IMR-90 (cell line): ENCODE data around the gene AK3. TPM values are rescaled to one million over a fixed set of nuclear protein-coding genes. Genes with fewer than 3 reads are reported as not detected.

Source experiments
- ATAC-seq: fragments of 200-7000 bp; cut with Tn5 transposase; 2 replicates; pipeline ENCODE4 v1.9.1; 2020; ENCODE audit warnings: low read depth, mild to moderate bottlenecking, moderate library complexity
- BruUV-seq: library from RNA; stranded (reverse); fragments of 400-500 nt; replicated peaks from 2 replicates; lab custom pipeline; 2021; lab: Mats Ljungman, UMichigan
- CTCF ChIA-PET: fragments of 300-600 bp; formaldehyde crosslinking; extraction: SDS; loops from one replicate; lab custom pipeline; 2021; ENCODE audit warnings: antibody characterized with exemption; lab: Yijun Ruan, JAX
- POLR2A ChIA-PET: fragments of 300-600 bp; sonication (Branson Sonifier 250); formaldehyde crosslinking; loops from one replicate; lab custom pipeline; 2022; ENCODE audit warnings: antibody characterized with exemption; ENCODE audit not compliant: unreplicated experiment; lab: Charles Lee
- DNase-seq: peaks from one replicate; pipeline ENCODE4 v3.0.0; 2013
- H2AFZ ChIP-seq: replicated peaks from 2 replicates; pipeline ENCODE3; 2013; ENCODE audit warnings: low read length, mild to moderate bottlenecking; ENCODE audit not compliant: poor library complexity
- H2AK5ac ChIP-seq: 2 replicates; pipeline ENCODE4 v1.6.1; 2013; ENCODE audit warnings: low read depth, low read length, inconsistent platforms
- H2AK9ac ChIP-seq: replicated peaks from 2 replicates; pipeline ENCODE3; 2013; ENCODE audit warnings: mild to moderate bottlenecking, low read depth, low read length, moderate library complexity; ENCODE audit not compliant: poor library complexity
- H2BK120ac ChIP-seq: 2 replicates; pipeline ENCODE4 v1.6.1; 2013; ENCODE audit warnings: low read depth, low read length, inconsistent platforms
- H2BK15ac ChIP-seq: 3 replicates; pipeline ENCODE4 v1.6.1; 2013; ENCODE audit warnings: low read depth, low read length, inconsistent platforms
- H2BK20ac ChIP-seq: 2 replicates; pipeline ENCODE4 v1.6.1; 2013; ENCODE audit warnings: low read depth, mild to moderate bottlenecking, inconsistent platforms, low read length, moderate library complexity
- H2BK5ac ChIP-seq: 2 replicates; pipeline ENCODE4 v1.6.1; 2013; ENCODE audit warnings: mild to moderate bottlenecking, low read depth, low read length, inconsistent platforms; ENCODE audit not compliant: poor library complexity, severe bottlenecking
- H3K14ac ChIP-seq: replicated peaks from 2 replicates; pipeline ENCODE4 v1.6.1; 2013; ENCODE audit warnings: low read depth, low read length, inconsistent platforms
- H3K18ac ChIP-seq: 2 replicates; pipeline ENCODE4 v1.6.1; 2013; ENCODE audit warnings: low read depth, low read length, control low read depth
- H3K23ac ChIP-seq: 2 replicates; pipeline ENCODE4 v1.6.1; 2013; ENCODE audit warnings: low read depth, low read length, inconsistent platforms
- H3K27ac ChIP-seq: 2 replicates; pipeline ENCODE4 v1.5.1; 2013; ENCODE audit warnings: mild to moderate bottlenecking, control low read depth, low read length; ENCODE audit not compliant: insufficient read depth
- H3K27me3 ChIP-seq: 2 replicates; pipeline ENCODE4 v1.6.1; 2013; ENCODE audit warnings: low read length; ENCODE audit not compliant: control insufficient read depth, insufficient read depth
- H3K36me3 ChIP-seq: 2 replicates; pipeline ENCODE4 v1.6.1; 2013; ENCODE audit warnings: low read length, mixed read lengths; ENCODE audit not compliant: control insufficient read depth, insufficient read depth
- H3K4ac ChIP-seq: 2 replicates; pipeline ENCODE4 v1.6.1; 2013; ENCODE audit warnings: low read depth, low read length, inconsistent platforms
- H3K4me1 ChIP-seq: 2 replicates; pipeline ENCODE4 v1.6.1; 2013; ENCODE audit warnings: low read length, mixed read lengths; ENCODE audit not compliant: control insufficient read depth, insufficient read depth
- H3K4me2 ChIP-seq: 2 replicates; pipeline ENCODE4 v1.6.1; 2013; ENCODE audit warnings: low read depth, mild to moderate bottlenecking, control low read depth, low read length, moderate library complexity
- H3K4me3 ChIP-seq: 2 replicates; pipeline ENCODE4 v1.5.1; 2013; ENCODE audit warnings: low read depth, mild to moderate bottlenecking, control low read depth, low read length, moderate library complexity; ENCODE audit not compliant: insufficient read depth
- H3K56ac ChIP-seq: 2 replicates; pipeline ENCODE4 v1.6.1; 2013; ENCODE audit warnings: low read length, inconsistent platforms; ENCODE audit not compliant: insufficient read depth; ENCODE audit errors: extremely low read depth
- H3K79me1 ChIP-seq, 2 experiments: 2 replicates each; pipeline ENCODE4 v1.6.1; 2013; ENCODE audit warnings: low read length in 2 of 2, inconsistent platforms in 1 of 2, low read depth in 1 of 2
- H3K9ac ChIP-seq: 2 replicates; pipeline ENCODE4 v1.6.1; 2013; ENCODE audit warnings: low read depth, low read length, control low read depth
- H3K9me1 ChIP-seq: 2 replicates; pipeline ENCODE4 v1.6.1; 2013; ENCODE audit warnings: low read length, inconsistent platforms; ENCODE audit not compliant: insufficient read depth
- H3K9me3 ChIP-seq: 2 replicates; pipeline ENCODE4 v1.6.1; 2013; ENCODE audit warnings: low read length; ENCODE audit not compliant: control insufficient read depth, insufficient read depth
- H4K20me1 ChIP-seq: 2 replicates; pipeline ENCODE4 v1.6.1; 2013; ENCODE audit warnings: low read length, inconsistent platforms; ENCODE audit not compliant: insufficient read depth
- H4K5ac ChIP-seq: 2 replicates; pipeline ENCODE4 v1.6.1; 2013; ENCODE audit warnings: mild to moderate bottlenecking, low read depth, low read length, control low read depth
- H4K8ac ChIP-seq, 2 experiments: 2 replicates each; pipeline ENCODE4 v1.6.1; 2013; ENCODE audit warnings: low read depth in 2 of 2, low read length in 2 of 2, control low read depth in 1 of 2, inconsistent platforms in 1 of 2
- H4K91ac ChIP-seq: 2 replicates; pipeline ENCODE4 v1.6.1; 2013; ENCODE audit warnings: low read depth, low read length, inconsistent platforms; ENCODE audit not compliant: insufficient read depth
- BHLHE40 ChIP-seq: fragments of 150-350 bp; IDR thresholded peaks from 2 replicates; pipeline ENCODE4 v1.6.1; 2016; ENCODE audit warnings: mild to moderate bottlenecking, low read depth, low read length
- CEBPB ChIP-seq: IDR thresholded peaks from 2 replicates; pipeline ENCODE4 v1.6.1; 2012; ENCODE audit warnings: low read depth, low read length, improper control_type of control experiment
- CHD1 ChIP-seq: IDR thresholded peaks from 2 replicates; pipeline ENCODE4 v1.6.1; 2012; ENCODE audit warnings: low read depth, low read length, improper control_type of control experiment
- FOS ChIP-seq: fragments of 150-350 bp; IDR thresholded peaks from 2 replicates; pipeline ENCODE4 v1.6.1; 2016; ENCODE audit warnings: low read depth, low read length
- MAFK ChIP-seq: IDR thresholded peaks from 2 replicates; pipeline ENCODE4 v1.6.1; 2012; ENCODE audit warnings: low read depth, low read length, improper control_type of control experiment
- MXI1 ChIP-seq: IDR thresholded peaks from 2 replicates; pipeline ENCODE4 v1.6.1; 2012; ENCODE audit warnings: low read depth, mild to moderate bottlenecking, low read length, moderate library complexity, borderline replicate concordance
- NFE2L2 ChIP-seq: fragments of 150-350 bp; IDR thresholded peaks from 2 replicates; pipeline ENCODE4 v1.6.1; 2016; ENCODE audit warnings: low read depth, mild to moderate bottlenecking, low read length
- POLR2A ChIP-seq: IDR thresholded peaks from 2 replicates; pipeline ENCODE4 v1.6.1; 2012; ENCODE audit warnings: mild to moderate bottlenecking, low read depth, low read length
- RAD21 ChIP-seq: IDR thresholded peaks from 2 replicates; pipeline ENCODE4 v1.6.1; 2012; ENCODE audit warnings: low read length, improper control_type of control experiment
- RCOR1 ChIP-seq: IDR thresholded peaks from 2 replicates; pipeline ENCODE4 v1.6.1; 2012; ENCODE audit warnings: mild to moderate bottlenecking, low read length, improper control_type of control experiment; ENCODE audit not compliant: insufficient replicate concordance
- RFX5 ChIP-seq: IDR thresholded peaks from 2 replicates; pipeline ENCODE4 v1.8.0; 2012; ENCODE audit warnings: low read depth, mild to moderate bottlenecking, low read length, moderate library complexity
- SMC3 ChIP-seq: fragments of 150-350 bp; IDR thresholded peaks from 2 replicates; pipeline ENCODE4 v1.6.1; 2016; ENCODE audit warnings: low read depth, mild to moderate bottlenecking, antibody characterized with exemption, low read length, moderate library complexity
- WGBS, 2 experiments: methylation state at CpG; one replicate each; pipeline versions ENCODE4 v1.1.5 to v1.1.7; 2013; ENCODE audit warnings: missing lambda C conversion rate in 2 of 2; ENCODE audit not compliant: insufficient read length in 1 of 2; ENCODE audit errors: extremely low coverage in 2 of 2; 5-methylcytosine and 5-hydroxymethylcytosine counted together
- dilution Hi-C: fragments of 300-500 bp; cut with HindIII; formaldehyde crosslinking; loops from one replicate; pipeline ENCODE4 v1.14.3; 2018; ENCODE audit warnings: low sequenced_read_pairs; ENCODE audit not compliant: unreplicated experiment
- in situ Hi-C: fragments of 300-500 bp; cut with MboI; formaldehyde crosslinking; loops from 3 replicates; pipeline ENCODE4 v1.14.3; 2019; ENCODE audit warnings: low sequenced_read_pairs, inconsistent platforms, mixed read lengths
- intact Hi-C: fragments of 100-400 bp; cut with micrococcal nuclease; formaldehyde crosslinking; loops from 2 replicates; pipeline ENCODE4 v1.10.0; 2022
- polyA plus RNA-seq, 3 experiments: library from polyadenylated mRNA; depleted of rRNA; stranded (reverse); fragments of >200 nt; gene quantifications; 2 replicates each; pipeline ENCODE4 v1.2.3, GENCODE V29; 2012; ENCODE audit warnings: low replicate concordance in 1 of 3
- total RNA-seq: library from RNA; depleted of rRNA; stranded (reverse); fragments of >200 nt; gene quantifications from 2 replicates; pipeline ENCODE4 v1.2.3, GENCODE V29; 2012
- TF ChIP-seq, protein P1 (sequence below): fragments of 150-350 bp; IDR thresholded peaks from 2 replicates; pipeline ENCODE4 v1.6.1; 2017; ENCODE audit warnings: mild to moderate bottlenecking, antibody characterized with exemption, low read length, low read depth

AK3 gene
- total and polyA plus RNA-seq, 2 of the 4 experiments (the other 2 are of a cell fraction), result 24.7 to 26.2 TPM

DNA sequence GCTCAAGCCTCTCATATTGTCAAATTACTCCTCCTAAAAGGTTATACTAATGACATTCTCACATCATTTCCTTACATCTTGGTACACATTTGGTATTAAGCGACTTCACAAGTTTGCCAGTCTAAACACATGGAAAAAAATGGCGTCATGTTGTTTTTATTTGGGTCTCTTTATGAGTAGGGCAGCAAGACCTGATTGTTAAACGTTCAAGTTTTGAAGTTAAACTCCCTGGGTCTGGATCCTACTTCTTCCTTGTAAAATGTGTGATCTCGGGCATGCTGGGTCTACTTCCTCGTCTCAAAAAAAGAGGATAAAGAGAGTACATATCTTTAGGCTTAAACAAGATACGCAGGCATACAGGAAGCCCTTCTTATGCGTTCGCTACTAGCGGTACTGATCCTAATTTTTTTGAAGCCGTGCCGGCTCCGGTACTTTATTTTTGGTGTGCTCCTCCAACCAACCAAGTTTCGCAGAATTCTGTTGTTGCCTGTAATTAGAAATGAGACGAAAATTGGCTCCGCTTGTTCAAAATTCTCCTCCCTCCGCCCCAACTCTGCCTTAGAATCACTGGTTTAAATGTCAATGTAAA, 62.2 kb downstream of the AK3 start (continued):
- no peak for TF ChIP-seq MAFK

- Histone ChIP-seq H3K9me3 (no peaks in the 10 kb centered on the region), H2AFZ (no peak overlapping the region), H4K91ac (no peak overlapping the region), H2BK5ac (no peak overlapping the region), H3K27me3 (no peaks in the 10 kb centered on the region), H3K14ac (no peak overlapping the region), H2BK20ac (no peak overlapping the region), H3K79me1 (peaks cover 0 to 17% of the 10 kb centered on the region in 2 experiments; a peak in 2 of 4 replicates), H3K56ac (no peak overlapping the region), H3K9me1 (peaks cover 2% of the 10 kb centered on the region; the same call in 1 of the 2 replicates), H3K36me3 (no peaks in the 10 kb centered on the region), H4K5ac (peak overlapping the region; percentile 53; the same call in 1 of the 2 replicates), H3K27ac (no peak overlapping the region), H3K18ac (no peak overlapping the region), H2BK120ac (no peak overlapping the region), H2AK5ac (no peak overlapping the region), H4K20me1 (no peaks in the 10 kb centered on the region), H3K9ac (no peak overlapping the region), H2BK15ac (no peak overlapping the region), H3K23ac (no peak overlapping the region), H3K4ac (no peak overlapping the region), H2AK9ac (no peak overlapping the region), H3K4me3 (no peak overlapping the region), H4K8ac (no peak overlapping the region; a peak in 1 of 4 replicates), H3K4me1 (peaks cover 7% of the 10 kb centered on the region), H3K4me2 (no peak overlapping the region)
- ATAC-seq, result no peak
- DNase-seq, result no peak
- in situ Hi-C loops (loop anchor here (25.0 kb wide), 1 partner anchor 565 kb away; no protein-coding TSS in a partner anchor), dilution Hi-C loops (no loop called here), intact Hi-C loops (no loop called here)
- 100% methylated on average over 1 of the region's 3 CpGs; no CpG with 5 or more reads in 1 of the 2 experiments for WGBS, 2 experiments
- POLR2A ChIA-PET, result interaction anchor here (0.6 kb wide), 1 partner anchor 450 kb away, joined by 3 read pairs; no protein-coding TSS in a partner anchor
- CTCF ChIA-PET, result interaction anchor here (0.6 kb wide), 1 partner anchor 518 kb away, joined by 4 read pairs; no protein-coding TSS in a partner anchor
- no peak for TF ChIP-seq FOS
- no peak for TF ChIP-seq RCOR1
- no peak for TF ChIP-seq SMC3
- no peak for TF ChIP-seq NFE2L2
- no peak for TF ChIP-seq MAFK
- no peak for TF ChIP-seq CEBPB
- TF ChIP-seq MXI1, result no peak
- TF ChIP-seq, protein P1, sequence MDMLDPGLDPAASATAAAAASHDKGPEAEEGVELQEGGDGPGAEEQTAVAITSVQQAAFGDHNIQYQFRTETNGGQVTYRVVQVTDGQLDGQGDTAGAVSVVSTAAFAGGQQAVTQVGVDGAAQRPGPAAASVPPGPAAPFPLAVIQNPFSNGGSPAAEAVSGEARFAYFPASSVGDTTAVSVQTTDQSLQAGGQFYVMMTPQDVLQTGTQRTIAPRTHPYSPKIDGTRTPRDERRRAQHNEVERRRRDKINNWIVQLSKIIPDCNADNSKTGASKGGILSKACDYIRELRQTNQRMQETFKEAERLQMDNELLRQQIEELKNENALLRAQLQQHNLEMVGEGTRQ, result no peak
- no peak for TF ChIP-seq CHD1
- no peak for TF ChIP-seq POLR2A
- TF ChIP-seq RAD21, result no peak
- no peak for TF ChIP-seq BHLHE40
- TF ChIP-seq RFX5, result no peak
- no TSS peak for BruUV-seq
Observed at GRCh38 chr9:4677392-4677791, 63.6 kb downstream of the AK3 start.
